GM12878 (cell line): ENCODE measurements around the gene ALG12. TPM values are rescaled to one million over a fixed set of nuclear protein-coding genes. Genes with fewer than 3 reads are reported as not detected.
A peak's percentile ranks its signal among the peaks of the same experiment; 100 is the strongest.

Experiments
- ATAC-seq: fragments of 200-7000 bp; cut with Tn5 transposase; 3 replicates; pipeline ENCODE4 v1.9.1; 2020; ENCODE audit warnings: mild to moderate bottlenecking, moderate library complexity
- BruUV-seq: library from RNA; stranded (reverse); fragments of 400-500 nt; replicated peaks from 2 replicates; lab custom pipeline; 2021; lab: Mats Ljungman, UMichigan
- CTCF ChIA-PET: fragments of 300-600 bp; sonication (Branson Sonifier 250); formaldehyde crosslinking; extraction: SDS; loops from one replicate; lab custom pipeline; 2021; ENCODE audit warnings: inconsistent platforms; lab: Yijun Ruan, JAX
- POLR2A ChIA-PET: fragments of 350-600 bp; formaldehyde crosslinking; extraction: SDS; loops from one replicate; lab custom pipeline; 2021; ENCODE audit warnings: inconsistent platforms; lab: Charles Lee
- RAD21 ChIA-PET: fragments of 300-600 bp; sonication (Branson Sonifier 250); formaldehyde crosslinking; loops from one replicate; lab custom pipeline; 2023; ENCODE audit warnings: antibody characterized with exemption; ENCODE audit not compliant: unreplicated experiment; lab: Charles Lee
- SMC1A ChIA-PET: fragments of 300-600 bp; sonication (Branson Sonifier 250); formaldehyde crosslinking; loops from one replicate; lab custom pipeline; 2023; ENCODE audit not compliant: unreplicated experiment, uncharacterized antibody; lab: Charles Lee
- DNase-seq: peaks from one replicate; pipeline ENCODE4 v3.0.0-alpha.2; 2011; ENCODE audit warnings: low read depth, low spot score
- FAIRE-seq: peaks from 3 replicates; lab custom pipeline; 2011; peaks lifted over from hg19 to GRCh38; lab: Jason Lieb, UNC
- H2AFZ ChIP-seq: 2 replicates; pipeline ENCODE4 v1.6.0; 2011; ENCODE audit warnings: low read depth, low read length, control low read depth; ENCODE audit not compliant: control insufficient read depth
- H3K27ac ChIP-seq: 2 replicates; pipeline ENCODE4 v1.5.1; 2011; ENCODE audit warnings: control low read depth; ENCODE audit not compliant: control insufficient read depth, insufficient read depth
- H3K27me3 ChIP-seq, 2 experiments: replicated peaks in 1 of 2; 2 replicates each; pipeline versions ENCODE4 v1.6.0 to v1.6.1; 2011; ENCODE audit warnings: low read length in 1 of 2; ENCODE audit not compliant: control insufficient read depth in 2 of 2, insufficient read depth in 2 of 2
- H3K36me3 ChIP-seq, 2 experiments: 2 replicates each; pipeline ENCODE4 v1.5.1; 2011; ENCODE audit warnings: low read length in 1 of 2; ENCODE audit not compliant: control insufficient read depth in 2 of 2, insufficient read depth in 2 of 2
- H3K4me1 ChIP-seq: 2 replicates; pipeline ENCODE4 v1.6.1; 2011; ENCODE audit warnings: mild to moderate bottlenecking, low read length, moderate library complexity, mixed read lengths; ENCODE audit not compliant: control insufficient read depth, insufficient read depth
- H3K4me2 ChIP-seq: 2 replicates; pipeline ENCODE4 v1.6.0; 2011; ENCODE audit warnings: control low read depth; ENCODE audit not compliant: control insufficient read depth, insufficient read depth
- H3K4me3 ChIP-seq: fragments of 200-600 bp; sonication (generic); 2 replicates; pipeline ENCODE4 v1.5.1; 2016
- H3K79me2 ChIP-seq: 2 replicates; pipeline ENCODE4 v1.6.0; 2011; ENCODE audit warnings: low read length; ENCODE audit not compliant: control insufficient read depth, insufficient read depth
- H3K9ac ChIP-seq: 2 replicates; pipeline ENCODE4 v1.8.0; 2011; ENCODE audit warnings: low read length, control low read depth, mixed read lengths; ENCODE audit not compliant: control insufficient read depth, insufficient read depth
- H3K9me3 ChIP-seq: replicated peaks from 3 replicates; pipeline ENCODE4 v1.5.1; 2011; ENCODE audit warnings: mild to moderate bottlenecking, low read length; ENCODE audit not compliant: control insufficient read depth, insufficient read depth
- H4K20me1 ChIP-seq: 2 replicates; pipeline ENCODE4 v1.6.0; 2011; ENCODE audit not compliant: control insufficient read depth, insufficient read depth
- GATAD2B ChIP-seq: fragments of 450-650 bp; conservative IDR thresholded peaks from 2 replicates; pipeline ENCODE4 v1.6.1; 2017; ENCODE audit warnings: low read depth, mild to moderate bottlenecking, moderate library complexity
- HDAC2 ChIP-seq: fragments of 200-600 bp; sonication (generic); IDR thresholded peaks from 2 replicates; pipeline ENCODE4 v1.6.1; 2017
- KAT2A ChIP-seq: conservative IDR thresholded peaks from 2 replicates; pipeline ENCODE4 v1.6.1; 2011; ENCODE audit warnings: low read depth, low read length; ENCODE audit not compliant: control insufficient read depth
- MTA2 ChIP-seq: fragments of 450-650 bp; IDR thresholded peaks from 2 replicates; pipeline ENCODE4 v1.6.1; 2016; ENCODE audit warnings: low read depth, mild to moderate bottlenecking, moderate library complexity
- NFYB ChIP-seq: IDR thresholded peaks from 2 replicates; pipeline ENCODE4 v1.6.1; 2011; ENCODE audit warnings: low read depth, mild to moderate bottlenecking, low read length, improper control_type of control experiment, moderate library complexity; ENCODE audit not compliant: insufficient read depth
- RAD51 ChIP-seq: fragments of 450-650 bp; IDR thresholded peaks from 2 replicates; pipeline ENCODE4 v1.6.1; 2016; ENCODE audit warnings: moderate library complexity, mild to moderate bottlenecking, inconsistent platforms
- SP1 ChIP-seq: IDR thresholded peaks from one replicate; pipeline ENCODE4 v1.6.1; 2011; ENCODE audit warnings: low read depth, low read length
- WGBS: methylation state at CpG from one replicate; pipeline ENCODE4 v1.1.6; 2016; ENCODE audit warnings: low lambda C conversion rate; ENCODE audit not compliant: insufficient replicate concordance, insufficient coverage; ENCODE audit errors: missing lambda C conversion rate; 5-methylcytosine and 5-hydroxymethylcytosine counted together
- in situ Hi-C: fragments of 300-500 bp; cut with MboI; formaldehyde crosslinking; loops from 9 replicates; pipeline ENCODE4 v1.14.3; 2018; ENCODE audit warnings: mixed read lengths
- intact Hi-C: fragments of 100-400 bp; cut with micrococcal nuclease; formaldehyde crosslinking; loops from one replicate; pipeline ENCODE4 v1.14.2; 2022; ENCODE audit not compliant: unreplicated experiment
- polyA plus RNA-seq, 11 experiments: library from polyadenylated mRNA; depleted of rRNA in 4 of 11; unstranded in 6 of 11; stranded (reverse) in 5 of 11; fragments of >200 nt; fragmentation: Nextera tagmentation in 4 of 11; fragmentation: Illumina TruSeq in 1 of 11; extraction: Ambion mirVana in 4 of 11; extraction: Trizol in 1 of 11; gene quantifications; 1 replicate in 1 of 11; 2 replicates in 10 of 11; pipeline versions ENCODE4 v1.2.1 to v1.2.3, GENCODE V29; 2011 to 2016; ENCODE audit warnings: inconsistent platforms in 2 of 11, missing spikeins in 2 of 11, low read depth in 1 of 11
- total RNA-seq, 4 experiments: library from RNA; depleted of rRNA in 3 of 4; stranded (reverse); fragments of >200 nt in 3 of 4; fragmentation: Illumina TruSeq in 1 of 4; extraction: Trizol in 1 of 4; gene quantifications; 2 replicates each; pipeline versions ENCODE4 v1.2.1 to v1.2.3, GENCODE V29; 2013 to 2021
- TF ChIP-seq, protein P1 (sequence below): IDR thresholded peaks from 2 replicates; pipeline ENCODE4 v1.6.1; 2012; ENCODE audit warnings: low read depth, low read length, improper control_type of control experiment
- TF ChIP-seq, protein P2 (sequence below): fragments of 450-650 bp; IDR thresholded peaks from 2 replicates; pipeline ENCODE4 v1.6.1; 2016; ENCODE audit warnings: mild to moderate bottlenecking
- TF ChIP-seq, protein P3 (sequence below): fragments of 450-650 bp; IDR thresholded peaks from 2 replicates; pipeline ENCODE4 v1.6.1; 2016; ENCODE audit warnings: mild to moderate bottlenecking, moderate library complexity, borderline replicate concordance

ALG12 gene
- total and polyA plus RNA-seq, 10 of the 15 experiments (the other 5 are each of a cell fraction or from before 2014, with no cell fraction given), result 0.22 to 23.4 (median 6.6) TPM

DNA sequence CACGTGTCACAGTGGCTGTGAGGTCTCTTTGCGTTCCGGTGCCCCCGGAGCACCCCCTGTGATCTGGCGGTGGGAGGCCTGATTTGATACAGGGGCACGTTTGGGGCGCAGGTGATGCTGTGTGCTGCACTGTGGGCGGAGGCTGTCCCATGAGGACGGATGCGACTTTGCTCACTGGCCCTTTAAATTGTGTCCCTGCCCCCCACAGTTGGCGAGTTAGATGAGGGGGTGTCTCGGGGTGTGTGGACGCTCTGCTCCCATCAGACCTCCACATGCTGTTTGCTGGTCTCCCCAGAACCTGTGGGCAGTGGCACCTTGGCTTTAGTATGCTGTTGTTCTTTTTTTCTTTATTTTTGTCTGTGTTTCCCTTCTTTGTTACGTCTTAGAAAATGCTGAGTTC is 59.4 kb downstream of the ALG12 start:
- Histone ChIP-seq H2AFZ (no peak overlapping the region), H3K4me2 (peak overlapping the region; percentile 42; the same call in 1 of the 2 replicates), H3K27me3 (no peaks in the 10 kb centered on the region), H3K36me3 (peaks cover 0 to 6% of the 10 kb centered on the region in 2 experiments; a peak in 2 of 4 replicates), H4K20me1 (peaks cover 3% of the 10 kb centered on the region; the same call in 1 of the 2 replicates), H3K4me1 (peaks cover 8% of the 10 kb centered on the region), H3K27ac (no peak overlapping the region), H3K9me3 (no peaks in the 10 kb centered on the region), H3K4me3 (no peak overlapping the region), H3K79me2 (peaks cover 76% of the 10 kb centered on the region), H3K9ac (no peak overlapping the region)
- ChIA-PET SMC1A (no interaction called here), RAD21 (no interaction called here), POLR2A (no interaction called here), CTCF (no interaction called here)
- DNase-seq (no peak), FAIRE-seq (no peak), ATAC-seq (no peak)
- no TSS peak for BruUV-seq
- in situ Hi-C loops (no loop called here), intact Hi-C loops (no loop called here)
- TF ChIP-seq RAD51 (no peak), MTA2 (no peak)
- TF ChIP-seq, protein P1, sequence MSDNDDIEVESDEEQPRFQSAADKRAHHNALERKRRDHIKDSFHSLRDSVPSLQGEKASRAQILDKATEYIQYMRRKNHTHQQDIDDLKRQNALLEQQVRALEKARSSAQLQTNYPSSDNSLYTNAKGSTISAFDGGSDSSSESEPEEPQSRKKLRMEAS, result no peak
- 87% methylated on average over 14 of the region's 14 CpGs for WGBS

DNA sequence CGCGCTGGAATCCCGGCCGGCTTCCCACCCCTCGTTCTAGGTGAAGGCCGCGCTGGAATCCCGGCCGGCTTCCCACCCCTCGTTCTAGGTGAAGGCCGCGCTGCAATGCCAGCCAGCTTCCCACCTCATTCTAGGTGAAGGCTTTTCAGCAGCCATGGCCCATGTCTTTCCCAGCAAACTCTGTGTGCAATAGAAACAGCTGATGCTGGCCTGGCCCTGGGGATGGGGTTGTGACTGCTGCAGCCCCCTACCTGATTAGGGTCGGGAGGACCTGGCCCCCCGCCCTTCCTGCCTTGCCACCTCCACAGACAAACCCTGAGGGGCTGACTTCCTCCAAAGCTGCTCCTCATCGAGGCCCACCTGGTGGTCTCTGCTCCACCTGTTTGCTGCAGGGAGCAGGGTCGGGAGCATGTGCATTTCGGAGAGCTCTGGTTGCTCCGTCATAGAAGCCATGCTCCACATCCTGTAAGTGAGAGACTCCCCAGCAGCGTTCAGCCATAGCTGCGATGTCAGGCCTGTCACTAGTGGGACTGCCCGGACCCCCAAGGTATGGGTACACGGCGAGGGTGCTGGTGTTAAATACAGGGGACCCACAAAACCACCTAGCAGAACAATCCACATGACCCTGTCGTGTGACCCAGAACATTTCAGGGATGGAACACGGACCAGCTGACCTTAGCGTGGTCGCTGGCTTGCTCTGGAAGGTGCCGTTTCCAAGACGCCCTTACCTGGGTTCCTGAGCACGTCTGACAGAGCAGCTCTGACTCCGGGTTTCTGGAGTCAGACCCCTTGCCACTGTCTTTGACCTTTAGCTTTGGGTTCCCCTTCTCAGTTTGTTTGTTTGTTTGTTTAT is 61.2 kb downstream of the ALG12 start:
- ChIA-PET CTCF (interaction anchor here (0.9 to 1.5 kb wide), 3 partner anchors 11 to 89 kb away, joined by 3 to 4 read pairs (median 4); no protein-coding TSS in a partner anchor), SMC1A (interaction anchor here (0.6 to 3.0 kb wide), 5 partner anchors 10 to 45 kb away, joined by 3 to 22 read pairs (median 3); no protein-coding TSS in a partner anchor), POLR2A (interaction anchor here (0.5 to 2.8 kb wide), 2 partner anchors 19 to 24 kb away, joined by 4 to 13 read pairs; no protein-coding TSS in a partner anchor), RAD21 (interaction anchor here (0.8 kb wide), 2 partner anchors 23 to 36 kb away, joined by 3 read pairs; no protein-coding TSS in a partner anchor)
- 90% methylated on average over 29 of the region's 31 CpGs for WGBS
- Histone ChIP-seq H3K36me3 (peaks cover 0 to 6% of the 10 kb centered on the region in 2 experiments; a peak in 2 of 4 replicates), H4K20me1 (peaks cover 3% of the 10 kb centered on the region; the same call in 1 of the 2 replicates), H3K79me2 (peaks cover 68% of the 10 kb centered on the region), H3K4me2 (0 out of 2 replicates have a peak overlapping the region, but pooled peaks have one; percentile 25), H3K27me3 (no peaks in the 10 kb centered on the region), H2AFZ (no peak overlapping the region), H3K4me1 (peaks cover 8% of the 10 kb centered on the region), H3K27ac (no peak overlapping the region), H3K4me3 (no peak overlapping the region), H3K9me3 (no peaks in the 10 kb centered on the region), H3K9ac (no peak overlapping the region)
- no peak for ATAC-seq
- intact Hi-C loops (no loop called here), in situ Hi-C loops (no loop called here)
- no peak for DNase-seq
- FAIRE-seq, result no peak
- no TSS peak for BruUV-seq
- TF ChIP-seq KAT2A, result no peak
- TF ChIP-seq GATAD2B, result no peak
- TF ChIP-seq, protein P2, sequence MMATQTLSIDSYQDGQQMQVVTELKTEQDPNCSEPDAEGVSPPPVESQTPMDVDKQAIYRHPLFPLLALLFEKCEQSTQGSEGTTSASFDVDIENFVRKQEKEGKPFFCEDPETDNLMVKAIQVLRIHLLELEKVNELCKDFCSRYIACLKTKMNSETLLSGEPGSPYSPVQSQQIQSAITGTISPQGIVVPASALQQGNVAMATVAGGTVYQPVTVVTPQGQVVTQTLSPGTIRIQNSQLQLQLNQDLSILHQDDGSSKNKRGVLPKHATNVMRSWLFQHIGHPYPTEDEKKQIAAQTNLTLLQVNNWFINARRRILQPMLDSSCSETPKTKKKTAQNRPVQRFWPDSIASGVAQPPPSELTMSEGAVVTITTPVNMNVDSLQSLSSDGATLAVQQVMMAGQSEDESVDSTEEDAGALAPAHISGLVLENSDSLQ, result no peak
- TF ChIP-seq HDAC2, result no peak
- TF ChIP-seq NFYB, result no peak
- no peak for TF ChIP-seq SP1
- TF ChIP-seq, protein P3, sequence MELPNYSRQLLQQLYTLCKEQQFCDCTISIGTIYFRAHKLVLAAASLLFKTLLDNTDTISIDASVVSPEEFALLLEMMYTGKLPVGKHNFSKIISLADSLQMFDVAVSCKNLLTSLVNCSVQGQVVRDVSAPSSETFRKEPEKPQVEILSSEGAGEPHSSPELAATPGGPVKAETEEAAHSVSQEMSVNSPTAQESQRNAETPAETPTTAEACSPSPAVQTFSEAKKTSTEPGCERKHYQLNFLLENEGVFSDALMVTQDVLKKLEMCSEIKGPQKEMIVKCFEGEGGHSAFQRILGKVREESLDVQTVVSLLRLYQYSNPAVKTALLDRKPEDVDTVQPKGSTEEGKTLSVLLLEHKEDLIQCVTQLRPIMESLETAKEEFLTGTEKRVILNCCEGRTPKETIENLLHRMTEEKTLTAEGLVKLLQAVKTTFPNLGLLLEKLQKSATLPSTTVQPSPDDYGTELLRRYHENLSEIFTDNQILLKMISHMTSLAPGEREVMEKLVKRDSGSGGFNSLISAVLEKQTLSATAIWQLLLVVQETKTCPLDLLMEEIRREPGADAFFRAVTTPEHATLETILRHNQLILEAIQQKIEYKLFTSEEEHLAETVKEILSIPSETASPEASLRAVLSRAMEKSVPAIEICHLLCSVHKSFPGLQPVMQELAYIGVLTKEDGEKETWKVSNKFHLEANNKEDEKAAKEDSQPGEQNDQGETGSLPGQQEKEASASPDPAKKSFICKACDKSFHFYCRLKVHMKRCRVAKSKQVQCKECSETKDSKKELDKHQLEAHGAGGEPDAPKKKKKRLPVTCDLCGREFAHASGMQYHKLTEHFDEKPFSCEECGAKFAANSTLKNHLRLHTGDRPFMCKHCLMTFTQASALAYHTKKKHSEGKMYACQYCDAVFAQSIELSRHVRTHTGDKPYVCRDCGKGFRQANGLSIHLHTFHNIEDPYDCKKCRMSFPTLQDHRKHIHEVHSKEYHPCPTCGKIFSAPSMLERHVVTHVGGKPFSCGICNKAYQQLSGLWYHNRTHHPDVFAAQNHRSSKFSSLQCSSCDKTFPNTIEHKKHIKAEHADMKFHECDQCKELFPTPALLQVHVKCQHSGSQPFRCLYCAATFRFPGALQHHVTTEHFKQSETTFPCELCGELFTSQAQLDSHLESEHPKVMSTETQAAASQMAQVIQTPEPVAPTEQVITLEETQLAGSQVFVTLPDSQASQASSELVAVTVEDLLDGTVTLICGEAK, result no peak
